ENCODE data around the gene IRF9. TPM values are rescaled to one million over a fixed set of nuclear protein-coding genes. Genes with fewer than 3 reads are reported as not detected.

IRF9 gene
- total and polyA plus RNA-seq, 2 experiments from 2014 or later = 8.2 to 8.4 TPM

GRCh38 chr14:24177891-24178290, 16.8 kb downstream of the IRF9 start (continued):
- TF ChIP-seq ZNF462 (CRISPR knock-in tag; IDR thresholded peaks at IDR 0.05) (no peak), JUNB (IDR thresholded peaks at IDR 0.05; ENCODE audit: unreplicated experiment) (no peak), REST (IDR thresholded peaks at IDR 0.05; ENCODE audit: unreplicated experiment) (no peak), EZH2phosphoT487 (IDR thresholded peaks at IDR 0.05; ENCODE audit: unreplicated experiment) (no peak), POLR2AphosphoS5 (IDR thresholded peaks at IDR 0.05; ENCODE audit: low read depth) (no peak), NANOG (IDR thresholded peaks at IDR 0.05; ENCODE audit: borderline replicate concordance) (no peak)

All from GM23338 (cell line).